ENCODE data around the gene NME7.
A peak's percentile ranks its signal among the peaks of the same experiment; 100 is the strongest.
"Not testable (repeated sequence)": the region's sequence is repeated elsewhere in the genome, so short reads cannot be mapped to it uniquely, and the experiment has no call there.

NME7 gene

DNA sequence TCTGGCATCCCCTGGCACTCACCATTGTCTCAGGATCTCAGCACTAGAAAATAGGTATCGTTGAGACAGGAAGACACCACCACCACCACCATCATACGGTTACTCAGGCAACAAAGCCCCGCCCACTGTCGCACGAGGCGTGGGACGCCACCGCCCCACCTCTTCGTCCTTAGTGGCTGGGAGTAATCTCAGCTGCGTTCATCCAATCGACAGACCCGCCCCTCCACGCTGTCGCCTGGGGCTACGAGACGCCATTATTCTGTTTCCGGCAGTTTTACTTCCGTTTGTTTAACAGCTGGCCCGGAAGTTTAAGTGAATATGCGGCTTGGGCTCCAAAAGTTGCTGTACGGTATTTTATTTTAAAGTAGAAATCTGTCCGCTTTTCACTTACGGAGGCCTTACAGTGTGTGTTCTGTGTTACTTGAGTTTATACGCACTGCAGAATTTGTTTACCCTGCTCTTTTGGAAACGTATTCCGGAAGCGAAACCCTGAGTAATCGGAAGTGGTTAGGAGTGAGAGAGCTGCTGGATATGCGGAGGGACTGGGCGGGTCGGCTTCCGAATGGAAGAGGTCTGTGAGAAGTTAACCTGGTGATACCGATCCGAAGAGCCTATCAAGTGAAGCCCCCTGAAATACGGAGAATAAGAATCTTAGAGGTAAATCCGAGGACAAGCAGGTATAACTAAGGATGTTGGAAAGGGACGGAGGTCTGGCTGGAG is at the start of gene NME7, which contains the start of gene BLZF1:
Gene NME7, minus strand, starts transcription at position 112 of the 720 bp plus-strand sequence. Its CDS starts 87 bp downstream, at position 25.
Gene BLZF1, plus strand, starts transcription at position 510 of the 720 bp plus-strand sequence. CDS start 1,328 bp downstream, outside the sequence.
- Histone ChIP-seq H3K4me3 (replicated peaks; ENCODE audit: low read depth, low read length) (peak within 1 kb of the TSS; percentile 79), H3K27me3 (replicated peaks; ENCODE audit: control insufficient read depth, insufficient read depth, low read length) (no peaks in the 10 kb centered on the region), H3K36me3 (ENCODE audit: control insufficient read depth, insufficient read depth, low read length) (no peaks in the 10 kb centered on the region)
- peak; percentile 97 for DNase-seq (ENCODE audit: extremely low read depth, insufficient read length)
- TF ChIP-seq CTCF (IDR thresholded peaks at IDR 0.05; ENCODE audit: insufficient read depth, low read length, poor library complexity, severe bottlenecking), result no peak

GRCh38 chr1:169414952-169415351 is 47.4 kb upstream of the NME7 start:
- no peaks in the 10 kb centered on the region for H3K27me3 ChIP-seq (replicated peaks; ENCODE audit: control insufficient read depth, insufficient read depth, low read length)
- H3K36me3 ChIP-seq (ENCODE audit: control insufficient read depth, insufficient read depth, low read length), result no peaks in the 10 kb centered on the region
- no peak overlapping the region for H3K4me3 ChIP-seq (replicated peaks; ENCODE audit: low read depth, low read length)
- DNase-seq (ENCODE audit: extremely low read depth, insufficient read length), result no peak
- no peak for TF ChIP-seq CTCF (IDR thresholded peaks at IDR 0.05; ENCODE audit: insufficient read depth, low read length, poor library complexity, severe bottlenecking)

- not testable (repeated sequence) for H3K4me3 ChIP-seq (replicated peaks; ENCODE audit: low read depth, low read length); H3K36me3 ChIP-seq (ENCODE audit: control insufficient read depth, insufficient read depth, low read length); DNase-seq (ENCODE audit: extremely low read depth, insufficient read length); H3K27me3 ChIP-seq (replicated peaks; ENCODE audit: control insufficient read depth, insufficient read depth, low read length)
These were observed 40.7 kb upstream of the NME7 start for GRCh38 chr1:169408340-169408739.

GRCh38 chr1:169402578-169402977 is 35.0 kb upstream of the NME7 start:
- not testable (repeated sequence) for DNase-seq (ENCODE audit: extremely low read depth, insufficient read length); H3K4me3 ChIP-seq (replicated peaks; ENCODE audit: low read depth, low read length); H3K27me3 ChIP-seq (replicated peaks; ENCODE audit: control insufficient read depth, insufficient read depth, low read length); H3K36me3 ChIP-seq (ENCODE audit: control insufficient read depth, insufficient read depth, low read length)

DNA sequence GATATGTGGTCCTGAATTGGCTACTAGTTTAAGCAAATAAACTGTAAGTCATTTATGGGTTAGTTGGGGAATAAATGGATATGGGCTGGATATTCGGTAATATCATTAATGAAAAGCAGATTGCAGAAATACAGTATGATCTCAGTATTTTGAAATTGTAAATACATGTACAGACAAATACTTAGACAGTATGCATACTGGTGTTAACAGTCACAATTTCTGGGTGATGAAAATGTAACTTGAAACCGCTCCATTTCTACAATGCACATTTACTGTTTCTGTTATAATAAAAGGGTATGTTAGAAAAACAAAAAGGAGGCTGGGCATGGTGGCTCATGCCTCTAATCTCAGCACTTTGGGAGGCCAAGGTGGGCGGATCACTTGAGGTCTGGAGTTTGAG is 28.4 kb upstream of the NME7 start:
- Histone ChIP-seq H3K27me3 (replicated peaks; ENCODE audit: control insufficient read depth, insufficient read depth, low read length) (no peaks in the 10 kb centered on the region), H3K4me3 (replicated peaks; ENCODE audit: low read depth, low read length) (no peak overlapping the region), H3K36me3 (ENCODE audit: control insufficient read depth, insufficient read depth, low read length) (peaks cover 3% of the 10 kb centered on the region)
- TF ChIP-seq CTCF (IDR thresholded peaks at IDR 0.05; ENCODE audit: insufficient read depth, low read length, poor library complexity, severe bottlenecking), result no peak
- DNase-seq (ENCODE audit: extremely low read depth, insufficient read length), result no peak

DNA sequence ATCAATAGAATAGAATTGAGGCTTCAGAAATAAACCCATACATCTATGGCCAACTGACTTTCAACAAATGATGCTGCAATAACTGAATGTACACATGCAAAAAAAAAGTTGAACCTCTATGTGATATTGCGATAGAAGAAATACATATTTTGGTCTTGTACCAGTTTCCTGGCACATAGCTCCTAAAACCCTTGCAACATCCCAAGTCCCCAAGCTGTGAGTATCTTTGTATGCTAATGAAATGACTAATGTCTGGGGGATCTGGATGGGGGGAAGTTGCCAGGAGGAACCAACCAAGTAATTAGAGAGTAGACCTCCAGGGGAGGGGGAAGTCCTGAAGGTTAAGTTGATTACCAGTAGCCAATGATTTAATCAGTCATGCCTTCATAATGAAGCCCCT is 24.8 kb upstream of the NME7 start:
- no peak for TF ChIP-seq CTCF (IDR thresholded peaks at IDR 0.05; ENCODE audit: insufficient read depth, low read length, poor library complexity, severe bottlenecking)
- Histone ChIP-seq H3K36me3 (ENCODE audit: control insufficient read depth, insufficient read depth, low read length) (peaks cover 5% of the 10 kb centered on the region), H3K27me3 (replicated peaks; ENCODE audit: control insufficient read depth, insufficient read depth, low read length) (no peaks in the 10 kb centered on the region), H3K4me3 (replicated peaks; ENCODE audit: low read depth, low read length) (no peak overlapping the region)
- no peak for DNase-seq (ENCODE audit: extremely low read depth, insufficient read length)
